Liver (tissue), 9 donors: ENCODE data around the gene PRELID2. TPM values are rescaled to one million over a fixed set of nuclear protein-coding genes. Genes with fewer than 3 reads are reported as not detected.

Experiments
- DNase-seq: peaks from one replicate; pipeline ENCODE4 v3.0.0-alpha.2; 2017; ENCODE audit warnings: low spot score
- H3K27ac ChIP-seq, 2 donors: one replicate each; pipeline ENCODE4 v1.7.0; 2013; ENCODE audit warnings: inconsistent platforms in 2 of 2, low read length in 2 of 2, control low read depth in 1 of 2, low read depth in 1 of 2, mild to moderate bottlenecking in 1 of 2
- H3K27me3 ChIP-seq, 4 donors: one replicate each; pipeline versions ENCODE4 v1.6.1 to v1.7.0; 2013; ENCODE audit warnings: low read length in 3 of 4, inconsistent platforms in 1 of 4, mild to moderate bottlenecking in 1 of 4, moderate library complexity in 1 of 4; ENCODE audit not compliant: control insufficient read depth in 4 of 4, insufficient read depth in 4 of 4
- H3K36me3 ChIP-seq, 4 donors: one replicate each; pipeline versions ENCODE4 v1.6.1 to v1.7.0; 2013; ENCODE audit warnings: low read length in 3 of 4, mild to moderate bottlenecking in 3 of 4, low read depth in 1 of 4, moderate library complexity in 1 of 4; ENCODE audit not compliant: control insufficient read depth in 4 of 4, insufficient read depth in 3 of 4
- H3K4me1 ChIP-seq, 4 donors: one replicate each; pipeline versions ENCODE4 v1.6.1 to v1.7.0; 2013; ENCODE audit warnings: low read length in 3 of 4, mild to moderate bottlenecking in 3 of 4, moderate library complexity in 1 of 4; ENCODE audit not compliant: control insufficient read depth in 4 of 4, insufficient read depth in 4 of 4
- H3K4me3 ChIP-seq, 3 donors: one replicate each; pipeline versions ENCODE4 v1.6.1 to v1.7.0; 2013; ENCODE audit warnings: low read length in 3 of 3, control low read depth in 1 of 3, low read depth in 1 of 3, mild to moderate bottlenecking in 1 of 3
- H3K9ac ChIP-seq, 2 donors: one replicate each; pipeline ENCODE4 v1.7.0; 2013; ENCODE audit warnings: low read length in 2 of 2, mild to moderate bottlenecking in 2 of 2, moderate library complexity in 2 of 2, control low read depth in 1 of 2, low read depth in 1 of 2
- H3K9me3 ChIP-seq, 4 donors: one replicate each; pipeline versions ENCODE4 v1.6.1 to v1.7.0; 2013; ENCODE audit warnings: low read length in 3 of 4; ENCODE audit not compliant: control insufficient read depth in 4 of 4
- ATF3 ChIP-seq: IDR thresholded peaks from 2 replicates; pipeline ENCODE4 v1.6.1; 2016; ENCODE audit warnings: antibody characterized with exemption
- CTCF ChIP-seq: fragments of 150-350 bp; IDR thresholded peaks from 2 replicates; pipeline ENCODE4 v1.5.1; 2017; ENCODE audit warnings: improper control_type of control experiment, low read depth, low read length; ENCODE audit not compliant: missing input control
- EGR1 ChIP-seq, 2 donors: IDR thresholded peaks; 2 replicates each; pipeline ENCODE4 v1.6.1; 2016 to 2018; ENCODE audit warnings: antibody characterized with exemption in 2 of 2, low read depth in 2 of 2
- FOXA2 ChIP-seq: IDR thresholded peaks from 2 replicates; pipeline ENCODE4 v1.6.1; 2016; ENCODE audit warnings: antibody characterized with exemption
- GABPA ChIP-seq, 2 donors: IDR thresholded peaks in 1 of 2; conservative IDR thresholded peaks in 1 of 2; 2 replicates each; pipeline ENCODE4 v1.6.1; 2016; ENCODE audit warnings: antibody characterized with exemption in 2 of 2, mild to moderate bottlenecking in 1 of 2, moderate library complexity in 1 of 2
- HNF4A ChIP-seq, 2 donors: conservative IDR thresholded peaks; 2 replicates each; pipeline ENCODE4 v1.6.1; 2016; ENCODE audit warnings: antibody characterized with exemption in 2 of 2, mild to moderate bottlenecking in 2 of 2
- HNF4G ChIP-seq: IDR thresholded peaks from 2 replicates; pipeline ENCODE4 v1.6.1; 2016; ENCODE audit warnings: antibody characterized with exemption
- JUND ChIP-seq, 2 donors: IDR thresholded peaks; 2 replicates each; pipeline ENCODE4 v1.6.1; 2016; ENCODE audit warnings: antibody characterized with exemption in 2 of 2
- NR2F2 ChIP-seq: IDR thresholded peaks from 2 replicates; pipeline ENCODE4 v1.6.1; 2016; ENCODE audit warnings: antibody characterized with exemption
- RAD21 ChIP-seq, 2 donors: IDR thresholded peaks; 2 replicates each; pipeline ENCODE4 v1.6.1; 2016; ENCODE audit warnings: antibody characterized with exemption in 2 of 2, mild to moderate bottlenecking in 2 of 2
- REST ChIP-seq: IDR thresholded peaks from 2 replicates; pipeline ENCODE4 v1.6.1; 2016; ENCODE audit warnings: antibody characterized with exemption, mild to moderate bottlenecking
- RXRA ChIP-seq, 2 donors: IDR thresholded peaks; 2 replicates each; pipeline ENCODE4 v1.6.1; 2017 to 2018; ENCODE audit warnings: antibody characterized with exemption in 2 of 2, mild to moderate bottlenecking in 1 of 2
- SP1 ChIP-seq: IDR thresholded peaks from 2 replicates; pipeline ENCODE4 v1.6.1; 2018; ENCODE audit warnings: antibody characterized with exemption, mild to moderate bottlenecking
- TAF1 ChIP-seq: conservative IDR thresholded peaks from 2 replicates; pipeline ENCODE4 v1.6.1; 2016; ENCODE audit warnings: antibody characterized with exemption, mild to moderate bottlenecking
- YY1 ChIP-seq: IDR thresholded peaks from 2 replicates; pipeline ENCODE4 v1.6.1; 2016; ENCODE audit warnings: antibody characterized with exemption, mild to moderate bottlenecking
- WGBS: extraction: QIAGEN DNeasy Blood & Tissue Kit; methylation state at CpG from one replicate; pipeline ENCODE4 v1.1.7; 2013; 5-methylcytosine and 5-hydroxymethylcytosine counted together
- polyA plus RNA-seq, 2 donors: library from polyadenylated mRNA; stranded (reverse) in 1 of 2; unstranded in 1 of 2; fragments of 200-250 nt in 1 of 2; fragments of >200 nt in 1 of 2; fragmentation: Nextera tagmentation in 1 of 2; extraction: Ambion mirVana in 1 of 2; gene quantifications; one replicate each; pipeline versions ENCODE4 v1.2.1 to v1.2.3, GENCODE V29; 2013 to 2015
- total RNA-seq, 2 donors: library from RNA; depleted of rRNA; stranded (reverse); fragments of >200 nt; gene quantifications; one replicate each; pipeline ENCODE4 v1.2.3, GENCODE V29; 2014
- donor health status: healthy.
- donor health status: healthy.
- donor health status: healthy.
- donor health status: healthy.
- donor health status: healthy.

PRELID2 gene
- total and polyA plus RNA-seq, 4 donors = 1.1 to 24.9 (median 4.5) TPM

- Histone ChIP-seq H3K4me3 (no peak overlapping the region), H3K9ac (no peak overlapping the region), H3K36me3 (no peaks in the 10 kb centered on the region), H3K9me3 (no peaks in the 10 kb centered on the region), H3K27me3 (no peaks in the 10 kb centered on the region), H3K27ac (no peak overlapping the region), H3K4me1 (no peaks in the 10 kb centered on the region)
- no peak for DNase-seq
- WGBS = 90% methylated on average over 6 of the region's 6 CpGs
- TF ChIP-seq SP1 (no peak), TAF1 (no peak), RAD21 (IDR thresholded peaks at IDR 0.05) (no peak), ATF3 (no peak), JUND (IDR thresholded peaks at IDR 0.05) (no peak), CTCF (no peak), NR2F2 (no peak), HNF4A (conservative IDR thresholded peaks at IDR 0.05) (no peak)
Observed at GRCh38 chr5:145847499-145848497, 12.7 kb upstream of the PRELID2 start.

- no peaks in the 10 kb centered on the region for H3K4me1 ChIP-seq
- H3K27ac ChIP-seq = no peak overlapping the region
- TF ChIP-seq RXRA (IDR thresholded peaks at IDR 0.05) (no peak), EGR1 (IDR thresholded peaks at IDR 0.05; ENCODE audit: low read depth in 2 of 2) (no peak), GABPA (IDR thresholded peaks at IDR 0.05 in 1 of 2, conservative IDR thresholded peaks at IDR 0.05 in 1 of 2) (no peak), ATF3 (no peak), YY1 (no peak), HNF4G (no peak), SP1 (no peak), REST (no peak), JUND (IDR thresholded peaks at IDR 0.05) (no peak), FOXA2 (no peak), HNF4A (conservative IDR thresholded peaks at IDR 0.05) (no peak)
- H3K9me3 ChIP-seq = no peaks in the 10 kb centered on the region
- 68% methylated on average over 3 of the region's 3 CpGs for WGBS
- H3K9ac ChIP-seq = no peak overlapping the region
- no peak overlapping the region for H3K4me3 ChIP-seq
- H3K27me3 ChIP-seq = no peaks in the 10 kb centered on the region
- no peaks in the 10 kb centered on the region for H3K36me3 ChIP-seq
- no peak for DNase-seq
Observed at GRCh38 chr5:145846081-145846480, 10.9 kb upstream of the PRELID2 start.
